Suprapubic skin (tissue), 4 donors: Measurements from ENCODE around the gene TXLNB.

Experiments
- CTCF ChIP-seq, 2 donors: fragments of 200-600 bp in 1 of 2; fragments of 450-650 bp in 1 of 2; sonication (generic) in 1 of 2; IDR thresholded peaks; one replicate each; pipeline ENCODE4 v1.5.1; 2016 to 2019; ENCODE audit warnings: antibody characterized with exemption in 2 of 2, mild to moderate bottlenecking in 1 of 2, moderate library complexity in 1 of 2
- EP300 ChIP-seq: sonication (generic); formaldehyde crosslinking; IDR thresholded peaks from one replicate; pipeline ENCODE4 v1.6.1; 2017; ENCODE audit warnings: antibody characterized with exemption
- POLR2A ChIP-seq, 2 donors: fragments of 450-650 bp; IDR thresholded peaks; one replicate each; pipeline ENCODE4 v1.6.1; 2017; ENCODE audit warnings: antibody characterized with exemption in 2 of 2, mild to moderate bottlenecking in 2 of 2, moderate library complexity in 2 of 2
- POLR2AphosphoS5 ChIP-seq, 3 donors: sonication (generic); formaldehyde crosslinking; IDR thresholded peaks; one replicate each; pipeline ENCODE4 v1.6.1; 2017; ENCODE audit warnings: antibody characterized with exemption in 3 of 3

- TF ChIP-seq CTCF (IDR thresholded peaks at IDR 0.05) (no peak), POLR2A (IDR thresholded peaks at IDR 0.05) (no peak), POLR2AphosphoS5 (IDR thresholded peaks at IDR 0.05) (no peak), EP300 (no peak)
These were observed 90.4 kb downstream of the TXLNB start for GRCh38 chr6:139201378-139201777.
